Calu3 (cell line): ENCODE data around the gene CHST8. TPM values are rescaled to one million over a fixed set of nuclear protein-coding genes. Genes with fewer than 3 reads are reported as not detected.
"Not testable (repeated sequence)": the region's sequence is repeated elsewhere in the genome, so short reads cannot be mapped to it uniquely, and the experiment has no call there.

Experiments used
- BruUV-seq: library from RNA; stranded (reverse); fragments of 400-500 nt; replicated peaks from 2 replicates; lab custom pipeline; 2021; lab: Mats Ljungman, UMichigan
- CTCF ChIA-PET: fragments of 300-600 bp; sonication (Branson Sonifier 250); formaldehyde crosslinking; loops from one replicate; lab custom pipeline; 2022; ENCODE audit warnings: antibody characterized with exemption; lab: Charles Lee
- DNase-seq: peaks from one replicate; pipeline ENCODE4 v3.0.0; 2022
- H3K27ac Mint-ChIP-seq: one replicate; pipeline ENCODE4 v1.8.0; 2022; ENCODE audit warnings: mixed read lengths; ENCODE audit not compliant: unreplicated experiment
- H3K27me3 Mint-ChIP-seq: one replicate; pipeline ENCODE4 v1.8.0; 2022; ENCODE audit warnings: mixed read lengths; ENCODE audit not compliant: unreplicated experiment
- H3K36me3 Mint-ChIP-seq: one replicate; pipeline ENCODE4 v1.8.0; 2022; ENCODE audit warnings: mild to moderate bottlenecking, moderate library complexity, mixed read lengths; ENCODE audit not compliant: insufficient read depth, unreplicated experiment
- H3K4me1 Mint-ChIP-seq: one replicate; pipeline ENCODE4 v1.8.0; 2022; ENCODE audit warnings: mild to moderate bottlenecking, low read depth, mixed read lengths; ENCODE audit not compliant: unreplicated experiment
- H3K4me3 Mint-ChIP-seq: one replicate; pipeline ENCODE4 v1.8.0; 2022; ENCODE audit warnings: mild to moderate bottlenecking, low read depth, moderate library complexity, mixed read lengths; ENCODE audit not compliant: unreplicated experiment
- H3K9me3 Mint-ChIP-seq: one replicate; pipeline ENCODE4 v1.8.0; 2022; ENCODE audit warnings: low read depth, mixed read lengths; ENCODE audit not compliant: unreplicated experiment
- CTCF ChIP-seq: fragments of 200-600 bp; IDR thresholded peaks from one replicate; pipeline ENCODE4 v1.8.0; 2022; ENCODE audit warnings: antibody characterized with exemption; ENCODE audit not compliant: unreplicated experiment
- intact Hi-C: fragments of 100-400 bp; cut with micrococcal nuclease; formaldehyde crosslinking; loops from one replicate; pipeline ENCODE4 v1.10.0; 2022; ENCODE audit not compliant: unreplicated experiment
- total RNA-seq: library from RNA; stranded (reverse); gene quantifications from 2 replicates; pipeline ENCODE4 v1.2.3, GENCODE V29; 2022

The CHST8 gene
- total RNA-seq, 1 experiment from 2014 or later: not detected

GRCh38 chr19:33616857-33617256 lies 4.9 kb upstream of the CHST8 start:
- peaks cover 71% of the 10 kb centered on the region for H3K27me3 Mint-ChIP-seq
- no peaks in the 10 kb centered on the region for H3K4me1 Mint-ChIP-seq
- DNase-seq: no peak
- H3K36me3 Mint-ChIP-seq: no peaks in the 10 kb centered on the region
- BruUV-seq: no TSS peak
- CTCF ChIA-PET: no interaction called here
- H3K27ac Mint-ChIP-seq: no peak overlapping the region
- no peak for TF ChIP-seq CTCF
- intact Hi-C loops: no loop called here
- no peak overlapping the region for H3K4me3 Mint-ChIP-seq
- H3K9me3 Mint-ChIP-seq: no peaks in the 10 kb centered on the region

- CTCF ChIA-PET: interaction anchor here (1.0 kb wide), 1 partner anchor 17 kb away, joined by 3 read pairs; no protein-coding TSS in a partner anchor
- peaks cover 61% of the 10 kb centered on the region for H3K27me3 Mint-ChIP-seq
- BruUV-seq, DNase-seq, H3K9me3 Mint-ChIP-seq, intact Hi-C loops, H3K27ac Mint-ChIP-seq, H3K4me1 Mint-ChIP-seq, H3K4me3 Mint-ChIP-seq, H3K36me3 Mint-ChIP-seq: not testable (repeated sequence)
Observed at GRCh38 chr19:33618363-33618762, 3.4 kb upstream of the CHST8 start.

GRCh38 chr19:33618884-33619283 lies 2.9 kb upstream of the CHST8 start:
- H3K4me1 Mint-ChIP-seq: no peaks in the 10 kb centered on the region
- H3K27ac Mint-ChIP-seq: no peak overlapping the region
- no peaks in the 10 kb centered on the region for H3K36me3 Mint-ChIP-seq
- DNase-seq: no peak
- H3K9me3 Mint-ChIP-seq: no peaks in the 10 kb centered on the region
- no peak for TF ChIP-seq CTCF
- CTCF ChIA-PET: no interaction called here
- intact Hi-C loops: no loop called here
- BruUV-seq: no TSS peak
- H3K4me3 Mint-ChIP-seq: no peak overlapping the region
- H3K27me3 Mint-ChIP-seq: peaks cover 61% of the 10 kb centered on the region

- DNase-seq: no peak
- H3K27me3 Mint-ChIP-seq: peaks cover 57% of the 10 kb centered on the region
- H3K27ac Mint-ChIP-seq: no peak overlapping the region
- intact Hi-C loops: no loop called here
- no peaks in the 10 kb centered on the region for H3K4me1 Mint-ChIP-seq
- H3K36me3 Mint-ChIP-seq: no peaks in the 10 kb centered on the region
- CTCF ChIA-PET: no interaction called here
- BruUV-seq: no TSS peak
- no peaks in the 10 kb centered on the region for H3K9me3 Mint-ChIP-seq
- no peak for TF ChIP-seq CTCF
- H3K4me3 Mint-ChIP-seq: no peak overlapping the region
Observed at GRCh38 chr19:33620611-33621010, 1.1 kb upstream of the CHST8 start.

GRCh38 chr19:33621065-33621785 lies 528 bp upstream of the CHST8 start:
- Mint-ChIP-seq H3K4me3 (no peak overlapping the region), H3K27ac (no peak overlapping the region), H3K4me1 (no peaks in the 10 kb centered on the region), H3K9me3 (no peaks in the 10 kb centered on the region), H3K27me3 (peaks cover 56% of the 10 kb centered on the region), H3K36me3 (no peaks in the 10 kb centered on the region)
- DNase-seq: no peak
- no TSS peak for BruUV-seq
- TF ChIP-seq CTCF: no peak
- intact Hi-C loops: no loop called here
- CTCF ChIA-PET: no interaction called here
